SU-DHL-6 (cell line): ENCODE measurements around the gene ATIC.

Experiments used
- H2AFZ ChIP-seq: fragments of 200-600 bp; sonication (generic); 2 replicates; pipeline ENCODE4 v1.6.1; 2014; ENCODE audit warnings: low read depth, mild to moderate bottlenecking, moderate library complexity, mixed read lengths, antibody characterized with exemption, low read length; ENCODE audit not compliant: severe bottlenecking
- H3F3A ChIP-seq: fragments of 200-600 bp; shearing (Covaris generic); 2 replicates; pipeline ENCODE4 v1.6.0; 2016; ENCODE audit warnings: antibody characterized with exemption, mild to moderate bottlenecking; ENCODE audit not compliant: insufficient read depth
- H3K27ac ChIP-seq: fragments of 200-600 bp; sonication (generic); 2 replicates; pipeline ENCODE4 v1.5.1; 2016; ENCODE audit warnings: low read depth, mild to moderate bottlenecking, low read length, moderate library complexity, mixed read lengths
- H3K27me3 ChIP-seq: fragments of 200-600 bp; sonication (generic), shearing (Covaris generic); 2 replicates; pipeline ENCODE4 v1.6.0; 2014; ENCODE audit warnings: mild to moderate bottlenecking, low read length
- H3K36me3 ChIP-seq: fragments of 200-600 bp; sonication (generic); 2 replicates; pipeline ENCODE4 v1.6.1; 2014; ENCODE audit warnings: mild to moderate bottlenecking, low read length, mixed read lengths
- H3K4me2 ChIP-seq: fragments of 300-600, 200-600 bp; shearing (Covaris generic), sonication (generic); 2 replicates; pipeline ENCODE4 v1.6.0; 2014; ENCODE audit warnings: low read length, low read depth, mild to moderate bottlenecking; ENCODE audit not compliant: poor library complexity, severe bottlenecking
- H3K4me3 ChIP-seq: fragments of 200-600 bp; sonication (generic); 2 replicates; pipeline ENCODE4 v1.5.1; 2014; ENCODE audit warnings: antibody characterized with exemption, low read length, mild to moderate bottlenecking, mixed read lengths; ENCODE audit not compliant: insufficient read depth, poor library complexity, severe bottlenecking
- H3K79me2 ChIP-seq: fragments of 200-600 bp; sonication (generic); 2 replicates; pipeline ENCODE4 v1.6.1; 2014; ENCODE audit warnings: mild to moderate bottlenecking, low read length, moderate library complexity; ENCODE audit not compliant: insufficient read depth
- H3K9ac ChIP-seq: fragments of 200-600 bp; sonication (generic); 2 replicates; pipeline ENCODE4 v1.7.0; 2014; ENCODE audit warnings: mild to moderate bottlenecking, low read length
- H3K9me2 ChIP-seq: fragments of 200-600 bp; sonication (generic); replicated peaks from 2 replicates; pipeline ENCODE4 v1.6.1; 2014; ENCODE audit warnings: low read length; ENCODE audit not compliant: insufficient read depth
- H3K9me3 ChIP-seq: fragments of 200-600 bp; sonication (generic); 2 replicates; pipeline ENCODE4 v1.6.1; 2014; ENCODE audit warnings: low read length, mixed read lengths; ENCODE audit not compliant: insufficient read depth
- H4K20me1 ChIP-seq: fragments of 200-600 bp; sonication (generic); 2 replicates; pipeline ENCODE4 v1.6.1; 2014; ENCODE audit warnings: low read depth, mild to moderate bottlenecking, antibody characterized with exemption, low read length, moderate library complexity, mixed read lengths
- CTCF ChIP-seq: fragments of 200-600 bp; sonication (generic); IDR thresholded peaks from one replicate; pipeline ENCODE4 v1.5.1; 2017; ENCODE audit warnings: antibody characterized with exemption, mild to moderate bottlenecking, low read length, moderate library complexity; ENCODE audit not compliant: insufficient read depth, poor library complexity, severe bottlenecking
- EZH2phosphoT487 ChIP-seq: fragments of 200-600 bp; sonication (generic), shearing (Covaris generic); conservative IDR thresholded peaks from 2 replicates; pipeline ENCODE4 v1.6.1; 2018; ENCODE audit warnings: mild to moderate bottlenecking, antibody characterized with exemption, low read length, moderate library complexity, mixed read lengths

The ATIC gene

GRCh38 chr2:215382480-215382879 lies 70.6 kb downstream of the ATIC start:
- no peaks in the 10 kb centered on the region for H3K79me2 ChIP-seq
- H3K27ac ChIP-seq = no peak overlapping the region
- H3K9ac ChIP-seq = no peak overlapping the region
- no peaks in the 10 kb centered on the region for H3K36me3 ChIP-seq
- no peak for TF ChIP-seq EZH2phosphoT487
- no peak for TF ChIP-seq CTCF
- H4K20me1 ChIP-seq = no peaks in the 10 kb centered on the region
- no peak overlapping the region for H2AFZ ChIP-seq
- H3K4me3 ChIP-seq = no peak overlapping the region
- no peaks in the 10 kb centered on the region for H3K27me3 ChIP-seq
- no peaks in the 10 kb centered on the region for H3F3A ChIP-seq
- H3K9me2 ChIP-seq = no peaks in the 10 kb centered on the region
- H3K4me2 ChIP-seq = no peak overlapping the region
- H3K9me3 ChIP-seq = no peaks in the 10 kb centered on the region

- Histone ChIP-seq H3K27ac (no peak overlapping the region), H3K36me3 (no peaks in the 10 kb centered on the region), H2AFZ (no peak overlapping the region), H3K79me2 (no peaks in the 10 kb centered on the region), H3K9ac (no peak overlapping the region), H3K27me3 (no peaks in the 10 kb centered on the region), H3K9me2 (no peaks in the 10 kb centered on the region), H3K4me3 (no peak overlapping the region), H4K20me1 (no peaks in the 10 kb centered on the region), H3F3A (no peaks in the 10 kb centered on the region), H3K9me3 (no peaks in the 10 kb centered on the region), H3K4me2 (no peak overlapping the region)
- TF ChIP-seq CTCF (no peak), EZH2phosphoT487 (no peak)
These were observed 71.9 kb downstream of the ATIC start for GRCh38 chr2:215383652-215384279.

- no peaks in the 10 kb centered on the region for H3K9me3 ChIP-seq
- no peak overlapping the region for H3K9ac ChIP-seq
- TF ChIP-seq EZH2phosphoT487 (no peak), CTCF (no peak)
- no peaks in the 10 kb centered on the region for H3K36me3 ChIP-seq
- H2AFZ ChIP-seq = no peak overlapping the region
- H3K4me3 ChIP-seq = no peak overlapping the region
- H4K20me1 ChIP-seq = no peaks in the 10 kb centered on the region
- H3K4me2 ChIP-seq = no peak overlapping the region
- no peak overlapping the region for H3K27ac ChIP-seq
- H3K79me2 ChIP-seq = no peaks in the 10 kb centered on the region
- H3K27me3 ChIP-seq = no peaks in the 10 kb centered on the region
- H3K9me2 ChIP-seq = no peaks in the 10 kb centered on the region
- no peaks in the 10 kb centered on the region for H3F3A ChIP-seq
These were observed 72.9 kb downstream of the ATIC start for GRCh38 chr2:215384710-215385109.
